ENCODE results near the gene PRM1. TPM values are rescaled to one million over a fixed set of nuclear protein-coding genes. Genes with fewer than 3 reads are reported as not detected.

PRM1 gene
- total and polyA plus RNA-seq, 2 of the 13 experiments (the other 11 are each of a cell fraction or from before 2014, with no cell fraction given), result not detected

DNA sequence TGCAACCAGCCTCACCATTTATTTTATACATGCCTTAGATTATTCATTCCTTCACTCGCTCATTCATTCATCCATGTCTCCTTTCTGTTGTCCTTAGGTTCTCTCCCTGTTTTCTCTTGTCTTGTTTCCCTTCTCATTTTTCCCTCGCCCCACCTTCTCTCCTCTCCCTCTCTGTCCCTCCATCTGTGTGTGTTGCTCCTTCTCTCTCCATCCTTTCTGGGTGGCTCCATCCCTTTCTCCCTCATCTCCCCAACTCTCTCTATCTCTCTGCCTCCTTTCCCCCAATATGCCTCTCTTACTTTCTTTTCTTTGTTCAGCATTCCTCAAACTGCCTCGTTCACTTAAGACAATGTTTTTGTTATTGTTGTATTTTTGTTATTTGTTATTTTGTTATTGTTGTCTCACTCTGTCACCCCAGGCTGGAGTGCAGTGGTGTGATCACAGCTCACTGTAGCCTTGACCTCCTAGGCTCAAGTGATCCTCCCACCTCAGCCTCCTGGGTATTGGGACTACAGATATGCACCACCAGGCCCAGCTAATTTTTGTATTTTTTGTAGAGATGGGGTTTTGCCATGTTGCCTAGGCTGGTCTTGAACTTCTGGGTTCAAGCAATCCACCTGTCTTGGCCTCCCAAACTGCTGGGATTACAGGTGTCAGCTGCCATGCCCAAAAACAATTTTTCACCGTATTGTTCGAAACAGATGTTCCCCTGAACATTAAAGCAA is 39.5 kb downstream of the PRM1 start:
- H3K4me1 ChIP-seq (ENCODE audit: insufficient read depth, low read length), result peaks cover 39% of the 10 kb centered on the region
- no peak overlapping the region for H3K9ac ChIP-seq (ENCODE audit: insufficient read depth, low read depth, low read length)
- H3K27me3 ChIP-seq (ENCODE audit: control insufficient read depth in 1 of 2, insufficient read depth in 2 of 2, low read length in 2 of 2), result peaks cover 1 to 28% of the 10 kb centered on the region in 2 experiments; a peak in 3 of 5 replicates
- H3K4me3 ChIP-seq (replicated peaks in 1 of 3; ENCODE audit: insufficient read depth in 1 of 3, low read depth in 2 of 3, low read length in 3 of 3), result no peak overlapping the region
- ATAC-seq, result no peak
- H3K27ac ChIP-seq (ENCODE audit: extremely low read length, insufficient read depth, low read length), result no peak overlapping the region
- H4K20me1 ChIP-seq (ENCODE audit: insufficient read depth, low read length), result no peaks in the 10 kb centered on the region
- CTCF ChIA-PET (ENCODE audit: low intra/inter-chr PET ratio, low total read pairs), result no interaction called here
- no peak for TF ChIP-seq NR3C1 (CRISPR knock-in tag; IDR thresholded peaks at IDR 0.05)
- TF ChIP-seq, protein P1, sequence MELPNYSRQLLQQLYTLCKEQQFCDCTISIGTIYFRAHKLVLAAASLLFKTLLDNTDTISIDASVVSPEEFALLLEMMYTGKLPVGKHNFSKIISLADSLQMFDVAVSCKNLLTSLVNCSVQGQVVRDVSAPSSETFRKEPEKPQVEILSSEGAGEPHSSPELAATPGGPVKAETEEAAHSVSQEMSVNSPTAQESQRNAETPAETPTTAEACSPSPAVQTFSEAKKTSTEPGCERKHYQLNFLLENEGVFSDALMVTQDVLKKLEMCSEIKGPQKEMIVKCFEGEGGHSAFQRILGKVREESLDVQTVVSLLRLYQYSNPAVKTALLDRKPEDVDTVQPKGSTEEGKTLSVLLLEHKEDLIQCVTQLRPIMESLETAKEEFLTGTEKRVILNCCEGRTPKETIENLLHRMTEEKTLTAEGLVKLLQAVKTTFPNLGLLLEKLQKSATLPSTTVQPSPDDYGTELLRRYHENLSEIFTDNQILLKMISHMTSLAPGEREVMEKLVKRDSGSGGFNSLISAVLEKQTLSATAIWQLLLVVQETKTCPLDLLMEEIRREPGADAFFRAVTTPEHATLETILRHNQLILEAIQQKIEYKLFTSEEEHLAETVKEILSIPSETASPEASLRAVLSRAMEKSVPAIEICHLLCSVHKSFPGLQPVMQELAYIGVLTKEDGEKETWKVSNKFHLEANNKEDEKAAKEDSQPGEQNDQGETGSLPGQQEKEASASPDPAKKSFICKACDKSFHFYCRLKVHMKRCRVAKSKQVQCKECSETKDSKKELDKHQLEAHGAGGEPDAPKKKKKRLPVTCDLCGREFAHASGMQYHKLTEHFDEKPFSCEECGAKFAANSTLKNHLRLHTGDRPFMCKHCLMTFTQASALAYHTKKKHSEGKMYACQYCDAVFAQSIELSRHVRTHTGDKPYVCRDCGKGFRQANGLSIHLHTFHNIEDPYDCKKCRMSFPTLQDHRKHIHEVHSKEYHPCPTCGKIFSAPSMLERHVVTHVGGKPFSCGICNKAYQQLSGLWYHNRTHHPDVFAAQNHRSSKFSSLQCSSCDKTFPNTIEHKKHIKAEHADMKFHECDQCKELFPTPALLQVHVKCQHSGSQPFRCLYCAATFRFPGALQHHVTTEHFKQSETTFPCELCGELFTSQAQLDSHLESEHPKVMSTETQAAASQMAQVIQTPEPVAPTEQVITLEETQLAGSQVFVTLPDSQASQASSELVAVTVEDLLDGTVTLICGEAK (IDR thresholded peaks at IDR 0.05), result 0 out of 2 replicates have a peak, but pooled peaks have one; percentile 6
- TF ChIP-seq, protein P1 (CRISPR knock-in tag; IDR thresholded peaks at IDR 0.05), result no peak
- TF ChIP-seq, protein P2, sequence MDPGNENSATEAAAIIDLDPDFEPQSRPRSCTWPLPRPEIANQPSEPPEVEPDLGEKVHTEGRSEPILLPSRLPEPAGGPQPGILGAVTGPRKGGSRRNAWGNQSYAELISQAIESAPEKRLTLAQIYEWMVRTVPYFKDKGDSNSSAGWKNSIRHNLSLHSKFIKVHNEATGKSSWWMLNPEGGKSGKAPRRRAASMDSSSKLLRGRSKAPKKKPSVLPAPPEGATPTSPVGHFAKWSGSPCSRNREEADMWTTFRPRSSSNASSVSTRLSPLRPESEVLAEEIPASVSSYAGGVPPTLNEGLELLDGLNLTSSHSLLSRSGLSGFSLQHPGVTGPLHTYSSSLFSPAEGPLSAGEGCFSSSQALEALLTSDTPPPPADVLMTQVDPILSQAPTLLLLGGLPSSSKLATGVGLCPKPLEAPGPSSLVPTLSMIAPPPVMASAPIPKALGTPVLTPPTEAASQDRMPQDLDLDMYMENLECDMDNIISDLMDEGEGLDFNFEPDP (CRISPR knock-in tag; conservative IDR thresholded peaks at IDR 0.05), result 0 out of 2 replicates have a peak, but pooled peaks have one; percentile 62
- TF ChIP-seq ZNF629 (CRISPR knock-in tag; conservative IDR thresholded peaks at IDR 0.05), result peak; percentile 59
- peak; percentile 51 for TF ChIP-seq ZNF770 (CRISPR knock-in tag; IDR thresholded peaks at IDR 0.05)
- H3K36me3 ChIP-seq (replicated peaks in 1 of 2; ENCODE audit: control insufficient read depth in 1 of 2, insufficient read depth in 2 of 2, low read length in 2 of 2), result no peaks in the 10 kb centered on the region
- intact Hi-C loops (cut with micrococcal nuclease; ENCODE audit: unreplicated experiment) (no loop called here), in situ Hi-C loops (cut with HindIII; ENCODE audit: extremely low pct_ligation_motif_present, low pct_unique_long_range_greater_than_20kb) (no loop called here)
- POLR2A ChIA-PET, result interaction anchor here (1.1 to 1.8 kb wide), 2 partner anchors 11 to 13 kb away, joined by 3 to 11 read pairs; partner anchors contain the start of gene SOCS1
- H2AFZ ChIP-seq (ENCODE audit: low read length), result no peak overlapping the region
- H3K4me2 ChIP-seq (ENCODE audit: low read depth, low read length), result no peak overlapping the region
- FAIRE-seq, result no peak
- no peaks in the 10 kb centered on the region for H3K79me2 ChIP-seq (ENCODE audit: insufficient read depth, low read length)
- WGBS (ENCODE audit: low lambda C conversion rate), result 47% methylated on average over 5 of the region's 5 CpGs
- H3K9me3 ChIP-seq (ENCODE audit: low read length), result no peaks in the 10 kb centered on the region
- no peak for DNase-seq (ENCODE audit: low spot score)
- BruUV-seq (replicated peaks), result no TSS peak
